Tibial nerve (tissue), 4 donors: ENCODE data around the gene AP5Z1. TPM values are rescaled to one million over a fixed set of nuclear protein-coding genes. Genes with fewer than 3 reads are reported as not detected.

Experiments
- DNase-seq, 2 donors: peaks; one replicate each; pipeline ENCODE4 v3.0.0-alpha.2; 2019; ENCODE audit warnings: low spot score in 2 of 2
- H3K27ac ChIP-seq, 4 donors: fragments of 200-600 bp; sonication (generic) in 3 of 4; one replicate each; pipeline ENCODE4 v1.5.1; 2017 to 2019; ENCODE audit warnings: mild to moderate bottlenecking in 1 of 4
- H3K27me3 ChIP-seq, 2 donors: fragments of 200-600 bp; sonication (generic) in 1 of 2; one replicate each; pipeline versions ENCODE4 v1.5.1 to v1.6.0; 2017 to 2019
- H3K36me3 ChIP-seq, 3 donors: fragments of 200-600 bp; sonication (generic); one replicate each; pipeline ENCODE4 v1.5.1; 2018 to 2019
- H3K4me1 ChIP-seq, 4 donors: fragments of 200-600 bp; sonication (generic) in 3 of 4; one replicate each; pipeline ENCODE4 v1.5.1; 2017 to 2019
- H3K4me3 ChIP-seq, 4 donors: fragments of 200-600 bp; sonication (generic) in 3 of 4; one replicate each; pipeline ENCODE4 v1.5.1; 2017 to 2019; ENCODE audit warnings: mild to moderate bottlenecking in 1 of 4, moderate library complexity in 1 of 4
- H3K9me3 ChIP-seq, 4 donors: fragments of 200-600 bp; sonication (generic) in 3 of 4; one replicate each; pipeline ENCODE4 v1.5.1; 2017 to 2019
- EP300 ChIP-seq, 2 donors: sonication (generic); formaldehyde crosslinking; IDR thresholded peaks; one replicate each; pipeline ENCODE4 v1.6.1; 2017; ENCODE audit warnings: antibody characterized with exemption in 2 of 2, mild to moderate bottlenecking in 1 of 2
- POLR2A ChIP-seq, 2 donors: fragments of 450-650 bp; IDR thresholded peaks; one replicate each; pipeline ENCODE4 v1.6.1; 2017; ENCODE audit warnings: antibody characterized with exemption in 2 of 2, mild to moderate bottlenecking in 2 of 2, moderate library complexity in 2 of 2
- WGBS, 2 donors: methylation state at CpG; one replicate each; pipeline ENCODE4 v1.1.5; 2018; 5-methylcytosine and 5-hydroxymethylcytosine counted together
- total RNA-seq, 4 donors: library from RNA; depleted of rRNA; stranded (reverse); fragments of >200 nt; gene quantifications; one replicate each; pipeline ENCODE4 v1.1.0, GENCODE V29; 2016
- TF ChIP-seq, protein P1 (sequence below), 5 experiments: fragments of 200-600 bp in 3 of 5; fragments of 450-650 bp in 2 of 5; sonication (generic) in 3 of 5; IDR thresholded peaks; one replicate each; pipeline ENCODE4 v1.5.1; 2016 to 2019; ENCODE audit warnings: antibody characterized with exemption in 5 of 5, mild to moderate bottlenecking in 3 of 5, moderate library complexity in 2 of 5

AP5Z1 gene
- total RNA-seq, 4 donors from 2014 or later = 26.0 to 61.8 (median 40.7) TPM

DNA sequence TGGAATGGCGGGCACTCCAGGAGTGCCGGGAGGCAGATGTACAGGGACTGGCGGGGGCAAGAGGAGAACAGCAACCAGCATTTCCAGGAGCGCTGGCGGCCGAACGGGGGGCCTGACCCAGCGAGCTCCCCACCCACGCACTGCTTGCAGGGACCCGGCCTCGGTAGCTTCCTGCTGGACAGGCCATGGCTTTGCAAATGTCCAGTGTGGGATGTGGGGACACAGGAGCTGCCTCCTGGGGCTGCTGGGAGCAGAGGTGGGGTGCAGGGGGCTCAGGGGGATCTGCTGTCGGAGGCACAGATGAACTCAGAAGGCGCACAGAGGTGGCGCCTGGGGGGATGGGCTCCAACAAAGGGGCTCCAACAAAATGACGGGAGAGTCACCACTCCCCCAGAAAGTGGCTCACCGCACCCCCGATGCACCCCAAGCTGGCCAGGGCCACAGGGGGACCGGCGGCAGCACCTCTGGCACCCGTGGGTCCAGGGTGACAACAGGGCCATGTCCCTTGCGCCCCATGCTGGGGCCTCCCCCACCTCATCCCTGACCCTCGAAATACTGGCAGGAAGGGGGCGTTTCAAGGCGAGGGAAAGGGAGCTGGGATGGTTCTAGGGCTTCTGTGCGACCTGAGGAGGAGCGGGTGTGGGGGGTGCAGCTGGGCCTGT is 41.1 kb downstream of the AP5Z1 start:
- no peak overlapping the region for H3K4me3 ChIP-seq
- H3K4me1 ChIP-seq = peaks cover 0 to 28% (median 0%) of the 10 kb centered on the region in 4 donors
- TF ChIP-seq, protein P1, sequence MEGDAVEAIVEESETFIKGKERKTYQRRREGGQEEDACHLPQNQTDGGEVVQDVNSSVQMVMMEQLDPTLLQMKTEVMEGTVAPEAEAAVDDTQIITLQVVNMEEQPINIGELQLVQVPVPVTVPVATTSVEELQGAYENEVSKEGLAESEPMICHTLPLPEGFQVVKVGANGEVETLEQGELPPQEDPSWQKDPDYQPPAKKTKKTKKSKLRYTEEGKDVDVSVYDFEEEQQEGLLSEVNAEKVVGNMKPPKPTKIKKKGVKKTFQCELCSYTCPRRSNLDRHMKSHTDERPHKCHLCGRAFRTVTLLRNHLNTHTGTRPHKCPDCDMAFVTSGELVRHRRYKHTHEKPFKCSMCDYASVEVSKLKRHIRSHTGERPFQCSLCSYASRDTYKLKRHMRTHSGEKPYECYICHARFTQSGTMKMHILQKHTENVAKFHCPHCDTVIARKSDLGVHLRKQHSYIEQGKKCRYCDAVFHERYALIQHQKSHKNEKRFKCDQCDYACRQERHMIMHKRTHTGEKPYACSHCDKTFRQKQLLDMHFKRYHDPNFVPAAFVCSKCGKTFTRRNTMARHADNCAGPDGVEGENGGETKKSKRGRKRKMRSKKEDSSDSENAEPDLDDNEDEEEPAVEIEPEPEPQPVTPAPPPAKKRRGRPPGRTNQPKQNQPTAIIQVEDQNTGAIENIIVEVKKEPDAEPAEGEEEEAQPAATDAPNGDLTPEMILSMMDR (IDR thresholded peaks at IDR 0.05) = no peak
- TF ChIP-seq EP300 (IDR thresholded peaks at IDR 0.05) = no peak
- TF ChIP-seq POLR2A (IDR thresholded peaks at IDR 0.05) = no peak
- WGBS, 2 donors = 89 to 91% methylated on average over 23 to 26 of the region's 26 CpGs
- no peaks in the 10 kb centered on the region for H3K27me3 ChIP-seq
- H3K36me3 ChIP-seq = peaks cover 0 to 56% (median 0%) of the 10 kb centered on the region in 3 donors
- no peaks in the 10 kb centered on the region for H3K9me3 ChIP-seq
- no peak for DNase-seq
- H3K27ac ChIP-seq = no peak overlapping the region

- peaks cover 0 to 57% (median 0%) of the 10 kb centered on the region in 3 donors for H3K36me3 ChIP-seq
- TF ChIP-seq, protein P1 (IDR thresholded peaks at IDR 0.05) = no peak
- TF ChIP-seq EP300 (IDR thresholded peaks at IDR 0.05) (no peak), POLR2A (IDR thresholded peaks at IDR 0.05) (no peak)
- no peak for DNase-seq
- 83 to 84% methylated on average over 32 to 37 of the region's 38 CpGs for WGBS, 2 donors
- H3K27me3 ChIP-seq = no peaks in the 10 kb centered on the region
- no peaks in the 10 kb centered on the region for H3K9me3 ChIP-seq
- no peak overlapping the region for H3K4me3 ChIP-seq
- peak overlapping the region in 2 of 4 donors; percentile 34 to 65 for H3K27ac ChIP-seq
- peaks cover 0 to 28% (median 0%) of the 10 kb centered on the region in 4 donors for H3K4me1 ChIP-seq
Observed at GRCh38 chr7:4817178-4817901, 41.9 kb downstream of the AP5Z1 start.

- H3K9me3 ChIP-seq = no peaks in the 10 kb centered on the region
- H3K27me3 ChIP-seq = no peaks in the 10 kb centered on the region
- H3K27ac ChIP-seq = peak overlapping the region in 2 of 4 donors; percentile 43 to 65
- H3K36me3 ChIP-seq = peaks cover 0 to 50% (median 0%) of the 10 kb centered on the region in 3 donors
- DNase-seq = no peak
- no peak for TF ChIP-seq EP300 (IDR thresholded peaks at IDR 0.05)
- TF ChIP-seq, protein P1 (IDR thresholded peaks at IDR 0.05) = no peak
- TF ChIP-seq POLR2A (IDR thresholded peaks at IDR 0.05) = no peak
- WGBS, 2 donors = 81 to 87% methylated on average over 12 to 27 of the region's 32 CpGs
- H3K4me3 ChIP-seq = no peak overlapping the region
- peaks cover 0 to 28% (median 0%) of the 10 kb centered on the region in 4 donors for H3K4me1 ChIP-seq
Observed at GRCh38 chr7:4818000-4818794, 42.8 kb downstream of the AP5Z1 start.

DNA sequence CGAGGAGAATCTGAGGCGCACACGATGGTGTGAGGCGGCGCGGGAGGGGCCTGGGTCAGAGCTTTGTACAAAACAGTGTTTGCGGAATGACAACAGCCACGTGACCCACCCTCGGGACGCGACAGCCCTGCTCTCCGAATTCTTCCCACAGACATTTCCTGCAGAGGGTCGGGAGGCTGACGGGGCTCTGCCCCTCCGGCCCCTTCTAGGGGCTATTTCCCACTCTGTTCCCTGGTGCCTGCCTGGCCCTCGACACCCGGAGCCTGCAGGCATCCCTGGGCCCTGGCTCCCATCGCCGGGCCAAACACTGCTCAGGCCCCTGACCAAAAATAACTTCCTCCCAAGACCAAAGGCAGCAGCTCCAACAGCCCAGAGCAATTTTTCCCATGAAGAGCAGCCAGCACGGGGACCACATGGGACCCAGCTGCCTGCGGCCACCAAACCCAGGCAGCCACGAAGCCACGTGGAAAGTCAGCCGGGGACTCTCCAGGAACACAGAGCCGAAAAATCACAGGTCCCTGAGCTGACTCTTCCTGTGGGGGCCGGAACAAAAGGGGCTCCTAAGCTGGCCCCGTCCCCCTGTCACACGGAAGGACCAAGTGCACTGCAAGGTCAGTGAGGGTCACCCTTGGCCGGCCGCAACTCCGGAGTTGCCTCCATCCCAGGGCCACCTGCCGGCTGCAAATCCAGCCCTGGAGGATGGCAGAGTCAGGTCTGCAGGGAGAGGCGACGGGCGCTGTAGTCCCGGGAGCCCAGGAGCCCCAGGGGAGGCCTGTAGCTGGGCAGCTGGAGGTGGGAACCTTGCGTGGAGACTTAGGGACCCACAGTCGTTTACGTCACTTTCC is 44.4 kb downstream of the AP5Z1 start:
- Histone ChIP-seq H3K4me3 (no peak overlapping the region), H3K27me3 (no peaks in the 10 kb centered on the region), H3K9me3 (no peaks in the 10 kb centered on the region), H3K4me1 (peaks cover 0 to 28% (median 0%) of the 10 kb centered on the region in 4 donors), H3K27ac (peak overlapping the region in 2 of 4 donors; percentile 65 to 72), H3K36me3 (peaks cover 0 to 40% (median 0%) of the 10 kb centered on the region in 3 donors)
- 43% methylated on average over 14 to 39 of the region's 39 CpGs for WGBS, 2 donors
- TF ChIP-seq, protein P1 (IDR thresholded peaks at IDR 0.05) = no peak
- TF ChIP-seq POLR2A (IDR thresholded peaks at IDR 0.05) (no peak), EP300 (IDR thresholded peaks at IDR 0.05) (no peak)
- DNase-seq = peak in 1 of 2 donors; percentile 25
